IPS-15b (cell line): ENCODE measurements around the gene EPHA7.

Experiments
- H3K27me3 ChIP-seq: one replicate; pipeline ENCODE4 v1.6.1; 2013; ENCODE audit warnings: low read length; ENCODE audit not compliant: control insufficient read depth, insufficient read depth
- H3K36me3 ChIP-seq: one replicate; pipeline ENCODE4 v1.6.1; 2013; ENCODE audit warnings: low read length; ENCODE audit not compliant: control insufficient read depth, insufficient read depth
- H3K4me1 ChIP-seq: one replicate; pipeline ENCODE4 v1.6.1; 2013; ENCODE audit warnings: mild to moderate bottlenecking, low read length; ENCODE audit not compliant: control insufficient read depth, insufficient read depth
- H3K4me3 ChIP-seq: one replicate; pipeline ENCODE4 v1.5.1; 2013; ENCODE audit warnings: low read depth, low read length
- H3K9ac ChIP-seq: one replicate; pipeline ENCODE4 v1.6.1; 2013; ENCODE audit warnings: low read depth, mild to moderate bottlenecking, low read length
- H3K9me3 ChIP-seq: one replicate; pipeline ENCODE4 v1.6.1; 2013; ENCODE audit warnings: mild to moderate bottlenecking, low read length; ENCODE audit not compliant: control insufficient read depth, insufficient read depth

EPHA7 gene

GRCh38 chr6:93418033-93418407 lies 1.3 kb downstream of the EPHA7 start:
- Histone ChIP-seq H3K4me3 (peak overlapping the region; percentile 94), H3K9me3 (no peaks in the 10 kb centered on the region), H3K4me1 (no peaks in the 10 kb centered on the region), H3K27me3 (peaks cover 30% of the 10 kb centered on the region), H3K9ac (no peak overlapping the region), H3K36me3 (no peaks in the 10 kb centered on the region)

- Histone ChIP-seq H3K4me3 (peak overlapping the region; percentile 94), H3K9me3 (no peaks in the 10 kb centered on the region), H3K9ac (no peak overlapping the region), H3K36me3 (no peaks in the 10 kb centered on the region), H3K27me3 (peaks cover 30% of the 10 kb centered on the region), H3K4me1 (no peaks in the 10 kb centered on the region)
Observed at GRCh38 chr6:93417421-93418013, 1.8 kb downstream of the EPHA7 start.

- H3K27me3 ChIP-seq: peaks cover 26% of the 10 kb centered on the region
- peak overlapping the region; percentile 94 for H3K4me3 ChIP-seq
- H3K36me3 ChIP-seq: no peaks in the 10 kb centered on the region
- no peak overlapping the region for H3K9ac ChIP-seq
- no peaks in the 10 kb centered on the region for H3K9me3 ChIP-seq
- H3K4me1 ChIP-seq: no peaks in the 10 kb centered on the region
Observed at GRCh38 chr6:93416571-93417420, 2.6 kb downstream of the EPHA7 start.

- no peaks in the 10 kb centered on the region for H3K4me1 ChIP-seq
- no peak overlapping the region for H3K9ac ChIP-seq
- no peaks in the 10 kb centered on the region for H3K9me3 ChIP-seq
- no peaks in the 10 kb centered on the region for H3K36me3 ChIP-seq
- no peak overlapping the region for H3K4me3 ChIP-seq
- H3K27me3 ChIP-seq: peaks cover 14% of the 10 kb centered on the region
Observed at GRCh38 chr6:93413190-93413589, 6.2 kb downstream of the EPHA7 start.

DNA sequence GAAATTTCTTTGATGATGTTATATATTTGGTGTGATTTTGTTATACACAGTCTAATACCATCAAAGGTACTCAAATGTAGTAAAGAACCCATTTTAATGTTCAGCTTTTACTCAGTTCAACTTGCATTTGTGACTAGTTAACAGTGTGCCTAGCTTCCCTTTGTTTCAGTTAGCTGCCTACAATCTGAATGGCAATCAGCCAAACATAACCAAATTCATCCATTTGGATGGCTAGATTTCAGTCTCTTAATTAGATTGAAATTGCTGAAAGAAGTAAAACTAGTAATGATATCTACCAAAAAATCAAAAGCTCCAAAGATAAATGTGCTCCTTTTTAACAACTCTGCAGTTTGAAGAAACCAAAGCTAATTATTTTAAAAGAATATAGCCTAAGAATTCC lies 6.9 kb downstream of the EPHA7 start:
- Histone ChIP-seq H3K9me3 (no peaks in the 10 kb centered on the region), H3K36me3 (no peaks in the 10 kb centered on the region), H3K27me3 (peaks cover 6% of the 10 kb centered on the region), H3K4me3 (no peak overlapping the region), H3K9ac (no peak overlapping the region), H3K4me1 (no peaks in the 10 kb centered on the region)

- no peaks in the 10 kb centered on the region for H3K27me3 ChIP-seq
- no peak overlapping the region for H3K9ac ChIP-seq
- no peaks in the 10 kb centered on the region for H3K9me3 ChIP-seq
- H3K4me3 ChIP-seq: no peak overlapping the region
- no peaks in the 10 kb centered on the region for H3K4me1 ChIP-seq
- no peaks in the 10 kb centered on the region for H3K36me3 ChIP-seq
Observed at GRCh38 chr6:93407186-93407585, 12.2 kb downstream of the EPHA7 start.

DNA sequence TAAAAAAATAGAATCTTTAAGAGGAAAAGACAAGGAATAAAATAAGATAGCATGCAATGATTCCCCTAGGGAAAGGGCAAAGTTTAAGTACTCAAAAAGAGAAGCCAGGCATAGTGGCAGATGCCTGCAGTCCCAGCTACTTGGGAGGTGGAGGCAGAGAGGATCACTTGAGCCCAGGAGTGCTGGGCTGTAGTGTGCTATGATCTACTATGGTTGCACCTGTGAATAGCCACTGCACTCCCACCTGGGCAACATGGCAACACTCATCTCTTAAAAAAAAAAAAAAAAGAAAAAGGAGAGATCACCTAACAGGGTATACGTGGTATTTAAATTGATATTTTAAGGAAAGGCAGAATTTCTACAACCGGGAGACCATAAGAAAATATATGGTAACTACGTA lies 16.0 kb downstream of the EPHA7 start:
- Histone ChIP-seq H3K4me3 (no peak overlapping the region), H3K27me3 (no peaks in the 10 kb centered on the region)

DNA sequence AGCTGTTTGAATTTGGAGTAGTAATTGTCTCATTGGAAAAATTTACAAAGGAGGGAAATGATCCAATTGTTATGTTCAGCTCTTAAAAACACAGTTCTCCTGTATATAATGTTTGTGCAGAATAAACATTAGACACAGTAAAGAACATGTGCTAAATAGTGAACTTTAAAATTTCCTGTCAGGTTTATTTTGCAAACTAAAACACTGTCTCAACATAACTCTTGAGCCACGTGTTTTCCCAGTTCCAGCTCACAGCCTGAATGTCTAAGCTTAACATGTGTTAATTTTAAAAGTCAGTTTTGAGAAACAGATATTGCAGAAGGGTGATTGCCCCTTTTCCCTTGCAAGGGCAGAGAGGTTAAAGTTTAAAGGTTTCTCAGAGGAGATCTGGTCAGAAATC lies 20.6 kb downstream of the EPHA7 start:
- no peaks in the 10 kb centered on the region for H3K36me3 ChIP-seq
- no peaks in the 10 kb centered on the region for H3K9me3 ChIP-seq
- no peaks in the 10 kb centered on the region for H3K27me3 ChIP-seq
- no peak overlapping the region for H3K9ac ChIP-seq
- H3K4me3 ChIP-seq: no peak overlapping the region
- H3K4me1 ChIP-seq: no peaks in the 10 kb centered on the region

More for the DNA sequence above, 16.0 kb downstream of the EPHA7 start:
- H3K9ac ChIP-seq: no peak overlapping the region
- H3K36me3 ChIP-seq: no peaks in the 10 kb centered on the region
- H3K4me1 ChIP-seq: no peaks in the 10 kb centered on the region
- no peaks in the 10 kb centered on the region for H3K9me3 ChIP-seq

- no peaks in the 10 kb centered on the region for H3K27me3 ChIP-seq
- H3K4me1 ChIP-seq: no peaks in the 10 kb centered on the region
- no peak overlapping the region for H3K9ac ChIP-seq
- H3K9me3 ChIP-seq: no peaks in the 10 kb centered on the region
- H3K36me3 ChIP-seq: no peaks in the 10 kb centered on the region
- no peak overlapping the region for H3K4me3 ChIP-seq
Observed at GRCh38 chr6:93394471-93394870, 24.9 kb downstream of the EPHA7 start.

DNA sequence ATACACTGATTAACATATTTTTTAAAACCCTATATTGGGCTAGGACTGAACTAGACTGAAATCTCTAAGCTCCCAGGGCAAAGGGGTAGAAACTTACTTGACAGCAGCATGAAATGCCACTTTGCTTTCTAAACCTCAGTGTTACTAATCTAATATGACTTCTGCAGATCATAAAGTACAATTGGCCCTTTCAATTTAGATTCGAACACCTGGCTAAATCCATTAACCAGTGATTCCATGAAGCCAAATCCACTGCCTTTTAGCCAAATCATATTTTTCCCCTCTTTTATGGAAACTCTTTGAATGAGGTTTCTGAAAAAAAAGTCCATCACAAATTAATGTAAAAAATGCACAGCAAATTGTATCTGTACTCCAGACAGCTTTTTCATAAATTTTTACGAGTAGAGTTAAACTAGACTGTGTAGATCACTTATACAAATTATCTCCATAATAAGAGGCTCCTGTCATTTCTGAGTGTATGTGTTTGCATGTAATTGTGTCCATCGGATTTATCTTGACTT lies 25.7 kb downstream of the EPHA7 start:
- no peaks in the 10 kb centered on the region for H3K36me3 ChIP-seq
- no peak overlapping the region for H3K9ac ChIP-seq
- H3K4me1 ChIP-seq: no peaks in the 10 kb centered on the region
- no peaks in the 10 kb centered on the region for H3K9me3 ChIP-seq
- no peak overlapping the region for H3K4me3 ChIP-seq
- no peaks in the 10 kb centered on the region for H3K27me3 ChIP-seq

DNA sequence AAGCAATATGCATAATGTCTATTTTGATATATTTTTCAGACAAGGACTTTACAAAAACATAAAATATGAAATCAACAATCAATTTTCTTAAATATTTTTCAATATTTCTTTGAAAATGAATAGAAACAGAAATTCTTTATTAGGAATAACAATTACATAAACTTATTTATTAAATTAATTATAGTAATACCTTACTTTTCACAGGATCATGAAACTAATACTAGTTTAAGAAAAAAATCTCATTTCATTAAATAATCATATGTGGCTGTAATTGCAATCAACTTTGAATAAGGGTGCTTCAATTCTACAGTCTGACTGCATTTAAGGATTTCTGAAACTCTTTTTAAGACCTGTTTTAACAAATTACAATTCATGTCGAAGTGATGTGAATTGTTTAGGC lies 26.6 kb downstream of the EPHA7 start:
- Histone ChIP-seq H3K27me3 (no peaks in the 10 kb centered on the region), H3K9ac (no peak overlapping the region), H3K9me3 (no peaks in the 10 kb centered on the region), H3K36me3 (no peaks in the 10 kb centered on the region), H3K4me3 (no peak overlapping the region), H3K4me1 (no peaks in the 10 kb centered on the region)

DNA sequence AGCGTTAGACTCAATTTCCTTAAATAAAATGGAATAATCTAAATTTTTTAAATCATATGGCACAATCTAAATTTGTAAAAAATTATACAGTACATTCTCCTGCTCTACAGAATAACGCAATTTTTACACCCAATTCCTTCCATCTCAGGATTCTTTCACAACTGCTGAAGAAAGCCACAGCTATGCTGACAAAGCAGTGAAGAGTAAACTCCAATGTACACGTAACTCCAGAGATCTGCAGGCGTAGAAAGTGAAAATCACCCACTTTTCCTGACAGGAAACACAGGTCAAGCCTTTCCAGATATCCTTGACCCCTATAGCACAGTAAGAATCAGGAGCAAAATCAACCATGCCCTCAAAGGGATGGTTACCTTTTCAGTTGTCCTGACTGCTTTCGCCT lies 27.4 kb downstream of the EPHA7 start:
- no peaks in the 10 kb centered on the region for H3K27me3 ChIP-seq
- no peaks in the 10 kb centered on the region for H3K36me3 ChIP-seq
- peak overlapping the region; percentile 26 for H3K9ac ChIP-seq
- H3K4me1 ChIP-seq: no peaks in the 10 kb centered on the region
- H3K4me3 ChIP-seq: no peak overlapping the region
- no peaks in the 10 kb centered on the region for H3K9me3 ChIP-seq
